ENCODE measurements around the gene IGF2BP3. TPM values are rescaled to one million over a fixed set of nuclear protein-coding genes. Genes with fewer than 3 reads are reported as not detected.
"Not testable (repeated sequence)": the region's sequence is repeated elsewhere in the genome, so short reads cannot be mapped to it uniquely, and the experiment has no call there.

The IGF2BP3 gene
- total RNA-seq, 1 donor from 2014 or later = not detected

- H3K27ac ChIP-seq = no peak overlapping the region
- TF ChIP-seq, protein P1, sequence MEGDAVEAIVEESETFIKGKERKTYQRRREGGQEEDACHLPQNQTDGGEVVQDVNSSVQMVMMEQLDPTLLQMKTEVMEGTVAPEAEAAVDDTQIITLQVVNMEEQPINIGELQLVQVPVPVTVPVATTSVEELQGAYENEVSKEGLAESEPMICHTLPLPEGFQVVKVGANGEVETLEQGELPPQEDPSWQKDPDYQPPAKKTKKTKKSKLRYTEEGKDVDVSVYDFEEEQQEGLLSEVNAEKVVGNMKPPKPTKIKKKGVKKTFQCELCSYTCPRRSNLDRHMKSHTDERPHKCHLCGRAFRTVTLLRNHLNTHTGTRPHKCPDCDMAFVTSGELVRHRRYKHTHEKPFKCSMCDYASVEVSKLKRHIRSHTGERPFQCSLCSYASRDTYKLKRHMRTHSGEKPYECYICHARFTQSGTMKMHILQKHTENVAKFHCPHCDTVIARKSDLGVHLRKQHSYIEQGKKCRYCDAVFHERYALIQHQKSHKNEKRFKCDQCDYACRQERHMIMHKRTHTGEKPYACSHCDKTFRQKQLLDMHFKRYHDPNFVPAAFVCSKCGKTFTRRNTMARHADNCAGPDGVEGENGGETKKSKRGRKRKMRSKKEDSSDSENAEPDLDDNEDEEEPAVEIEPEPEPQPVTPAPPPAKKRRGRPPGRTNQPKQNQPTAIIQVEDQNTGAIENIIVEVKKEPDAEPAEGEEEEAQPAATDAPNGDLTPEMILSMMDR (IDR thresholded peaks at IDR 0.05) = no peak
- H3K4me1 ChIP-seq = no peaks in the 10 kb centered on the region
- H3K27me3 ChIP-seq = no peaks in the 10 kb centered on the region
- H3K4me3 ChIP-seq = no peak overlapping the region
- no peaks in the 10 kb centered on the region for H3K36me3 ChIP-seq
- DNase-seq (ENCODE audit: low spot score in 2 of 2) = no peak
- intact Hi-C loops (cut with DNase I) = no loop called here
- H3K9me3 ChIP-seq = no peaks in the 10 kb centered on the region
Observed at GRCh38 chr7:23415198-23415597, 55.1 kb downstream of the IGF2BP3 start.

- no peaks in the 10 kb centered on the region for H3K4me1 ChIP-seq
- no peak for DNase-seq (ENCODE audit: low spot score in 2 of 2)
- H3K36me3 ChIP-seq = no peaks in the 10 kb centered on the region
- no peaks in the 10 kb centered on the region for H3K9me3 ChIP-seq
- H3K27ac ChIP-seq = no peak overlapping the region
- intact Hi-C loops (cut with DNase I) = no loop called here
- TF ChIP-seq, protein P1 (IDR thresholded peaks at IDR 0.05) = no peak
- no peak overlapping the region for H3K4me3 ChIP-seq
- H3K27me3 ChIP-seq = no peaks in the 10 kb centered on the region
Observed at GRCh38 chr7:23410446-23411183, 59.7 kb downstream of the IGF2BP3 start.

- H3K36me3 ChIP-seq; intact Hi-C loops (cut with DNase I); H3K4me1 ChIP-seq; H3K27ac ChIP-seq; H3K27me3 ChIP-seq; DNase-seq (ENCODE audit: low spot score in 2 of 2); H3K4me3 ChIP-seq; H3K9me3 ChIP-seq: not testable (repeated sequence)
Observed at GRCh38 chr7:23406564-23406963, 63.7 kb downstream of the IGF2BP3 start.

DNA sequence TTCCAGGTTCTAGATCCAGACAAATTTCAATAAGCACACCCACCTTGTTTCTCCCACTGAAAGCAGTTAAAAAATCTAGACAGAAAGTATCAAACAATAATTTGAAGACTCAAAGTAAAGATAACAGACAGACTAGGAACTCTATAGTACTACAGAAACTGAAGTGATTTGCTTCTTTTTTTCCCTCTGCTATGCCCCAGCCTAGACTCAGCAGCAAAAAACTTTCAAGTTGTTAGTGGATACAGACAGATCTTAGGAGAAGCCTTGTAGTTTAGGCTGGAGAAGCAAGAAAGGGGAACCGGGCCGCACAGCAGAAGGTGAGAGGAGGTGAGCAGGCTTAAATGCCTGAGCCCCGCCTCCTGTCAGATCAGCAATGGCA, 65.1 kb downstream of the IGF2BP3 start:
- intact Hi-C loops (cut with DNase I) = no loop called here
- Histone ChIP-seq H3K27me3 (no peaks in the 10 kb centered on the region), H3K27ac (no peak overlapping the region), H3K4me3 (no peak overlapping the region), H3K4me1 (no peaks in the 10 kb centered on the region), H3K9me3 (no peaks in the 10 kb centered on the region), H3K36me3 (no peaks in the 10 kb centered on the region)
- no peak for DNase-seq (ENCODE audit: low spot score in 2 of 2)
- TF ChIP-seq, protein P1 (IDR thresholded peaks at IDR 0.05) = no peak

DNA sequence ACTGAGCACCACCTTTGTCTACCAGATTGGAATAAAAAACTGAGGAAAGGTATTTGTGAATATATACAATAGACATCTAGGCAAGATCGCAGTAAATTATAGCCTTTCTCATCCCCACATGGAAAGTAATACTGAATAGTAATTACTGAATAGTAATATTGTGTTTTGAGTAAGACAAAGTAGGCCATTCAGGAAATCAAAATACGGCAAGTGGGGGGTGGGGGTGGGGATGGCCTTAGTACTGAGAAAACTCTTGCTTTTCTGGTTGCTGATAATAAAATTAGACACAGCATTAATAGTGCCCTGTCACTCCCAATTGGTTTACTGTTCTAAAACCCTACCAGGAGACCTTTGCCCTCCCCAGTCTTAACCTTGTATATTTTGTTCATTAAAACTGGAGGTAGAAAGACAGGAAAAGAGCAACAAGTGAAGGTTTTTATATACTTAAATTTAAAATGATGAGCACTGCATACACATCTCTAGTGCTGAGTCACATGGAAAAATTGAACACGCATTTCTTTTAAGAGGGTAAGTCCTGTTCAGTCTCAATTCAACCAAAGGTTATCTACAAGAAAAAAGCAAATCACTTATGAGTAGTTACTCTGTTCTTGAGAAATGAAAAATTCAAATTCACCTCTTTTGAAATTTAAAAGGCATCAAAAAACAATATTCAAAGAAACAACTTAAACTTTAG, 65.6 kb downstream of the IGF2BP3 start:
- TF ChIP-seq, protein P1 (IDR thresholded peaks at IDR 0.05) = no peak
- no peaks in the 10 kb centered on the region for H3K9me3 ChIP-seq
- no peaks in the 10 kb centered on the region for H3K27me3 ChIP-seq
- no peaks in the 10 kb centered on the region for H3K36me3 ChIP-seq
- intact Hi-C loops (cut with DNase I) = no loop called here
- no peak overlapping the region for H3K27ac ChIP-seq
- H3K4me3 ChIP-seq = no peak overlapping the region
- no peak for DNase-seq (ENCODE audit: low spot score in 2 of 2)
- no peaks in the 10 kb centered on the region for H3K4me1 ChIP-seq

DNA sequence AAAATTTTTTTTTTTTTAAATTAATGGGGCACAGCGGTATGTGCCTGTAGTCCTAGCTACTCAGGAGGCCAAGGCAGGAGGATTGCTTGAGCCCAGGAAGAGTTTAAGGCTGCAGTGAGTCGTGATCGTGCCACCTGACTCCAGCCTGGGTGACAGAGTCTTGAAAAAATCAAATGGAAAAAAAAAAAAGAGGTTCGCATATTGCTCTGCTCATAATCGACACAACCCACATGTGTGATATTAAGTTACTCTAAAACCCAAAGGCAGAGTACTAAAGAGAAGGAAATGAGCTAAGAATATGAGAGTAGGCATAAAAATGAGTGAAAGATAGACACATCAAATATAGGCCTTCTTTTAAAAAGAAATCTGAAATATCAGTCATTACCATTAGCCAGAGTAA, 66.3 kb downstream of the IGF2BP3 start:
- no peak overlapping the region for H3K4me3 ChIP-seq
- intact Hi-C loops (cut with DNase I) = no loop called here
- DNase-seq (ENCODE audit: low spot score in 2 of 2) = no peak

DNA sequence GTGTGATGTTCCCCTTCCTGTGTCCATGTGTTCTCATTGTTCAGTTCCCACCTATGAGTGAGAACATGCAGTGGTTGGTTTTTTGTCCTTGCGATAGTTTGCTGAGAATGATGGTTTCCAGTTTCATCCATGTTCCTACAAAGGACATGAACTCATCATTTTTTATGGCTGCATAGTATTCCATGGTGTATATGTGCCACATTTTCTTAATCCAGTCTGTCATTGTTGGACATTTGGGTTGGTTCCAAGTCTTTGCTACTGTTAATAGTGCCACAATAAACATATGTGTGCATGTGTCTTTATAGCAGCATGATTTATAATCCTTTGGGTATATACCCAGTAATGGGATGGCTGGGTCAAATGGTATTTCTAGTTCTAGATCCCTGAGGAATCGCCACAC, 72.2 kb downstream of the IGF2BP3 start:
- DNase-seq (ENCODE audit: low spot score in 2 of 2); H3K36me3 ChIP-seq; H3K9me3 ChIP-seq; intact Hi-C loops (cut with DNase I); H3K4me1 ChIP-seq; H3K27ac ChIP-seq; H3K4me3 ChIP-seq; H3K27me3 ChIP-seq: not testable (repeated sequence)

More for the DNA sequence above, 66.3 kb downstream of the IGF2BP3 start:
- Histone ChIP-seq H3K27me3 (no peaks in the 10 kb centered on the region), H3K4me1 (no peaks in the 10 kb centered on the region), H3K27ac (no peak overlapping the region), H3K9me3 (no peaks in the 10 kb centered on the region), H3K36me3 (no peaks in the 10 kb centered on the region)
- TF ChIP-seq, protein P1 (IDR thresholded peaks at IDR 0.05) = no peak

All from ascending aorta (tissue), 2 donors.